ENCODE measurements around the gene CMYA5.
"Not testable (repeated sequence)": the region's sequence is repeated elsewhere in the genome, so short reads cannot be mapped to it uniquely, and the experiment has no call there.

CMYA5 gene
- 0.82 to 1.2 reads per million in 2 donors for total RNA-seq

DNA sequence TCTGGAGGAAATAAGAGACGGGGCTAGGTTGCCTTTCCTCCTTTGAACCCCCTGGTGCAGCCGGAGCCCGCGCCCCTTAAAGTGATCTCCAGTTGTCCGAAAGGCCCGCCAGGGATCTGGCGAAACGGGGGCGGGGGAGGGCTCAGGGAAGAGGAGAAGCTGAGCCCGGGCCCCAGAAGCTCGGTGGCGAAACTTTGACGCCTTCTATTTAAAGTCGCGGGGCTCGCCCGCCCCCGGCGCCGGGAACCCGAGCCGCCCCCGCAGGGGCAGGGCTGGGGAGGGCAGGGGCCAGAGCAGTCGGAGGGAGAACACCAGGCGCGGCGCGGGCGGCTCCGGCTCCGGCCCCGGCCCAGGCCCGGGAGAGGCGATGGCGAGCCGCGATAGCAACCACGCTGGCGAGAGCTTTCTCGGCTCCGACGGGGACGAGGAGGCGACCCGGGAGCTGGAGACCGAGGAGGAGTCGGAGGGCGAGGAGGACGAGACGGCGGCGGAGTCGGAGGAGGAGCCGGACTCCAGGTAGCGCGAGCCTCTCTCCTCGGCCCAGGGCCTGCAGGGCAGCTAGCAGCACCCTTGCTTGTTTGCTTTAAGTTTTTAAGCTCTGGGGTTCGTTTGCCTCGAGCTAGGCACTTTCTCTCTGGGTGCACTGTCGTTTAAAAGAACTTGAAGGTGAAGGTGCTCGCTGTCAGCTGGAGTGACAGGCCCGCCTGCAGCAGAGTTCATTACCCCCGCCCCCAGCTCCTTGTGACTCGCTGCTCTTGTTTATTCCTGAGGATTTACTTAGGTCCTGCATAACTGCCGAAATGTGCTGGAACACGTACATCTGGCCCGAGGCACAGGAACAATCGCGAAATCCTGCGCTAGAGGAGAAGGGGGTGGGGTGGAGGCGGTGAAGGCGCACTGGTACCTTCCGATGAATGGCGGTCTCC is at the start of gene CMYA5:
Gene CMYA5, plus strand, starts transcription at position 296 of the 926 bp plus-strand sequence. Its CDS starts 72 bp downstream, at position 368.
- DNase-seq, result peak; percentile 10

DNA sequence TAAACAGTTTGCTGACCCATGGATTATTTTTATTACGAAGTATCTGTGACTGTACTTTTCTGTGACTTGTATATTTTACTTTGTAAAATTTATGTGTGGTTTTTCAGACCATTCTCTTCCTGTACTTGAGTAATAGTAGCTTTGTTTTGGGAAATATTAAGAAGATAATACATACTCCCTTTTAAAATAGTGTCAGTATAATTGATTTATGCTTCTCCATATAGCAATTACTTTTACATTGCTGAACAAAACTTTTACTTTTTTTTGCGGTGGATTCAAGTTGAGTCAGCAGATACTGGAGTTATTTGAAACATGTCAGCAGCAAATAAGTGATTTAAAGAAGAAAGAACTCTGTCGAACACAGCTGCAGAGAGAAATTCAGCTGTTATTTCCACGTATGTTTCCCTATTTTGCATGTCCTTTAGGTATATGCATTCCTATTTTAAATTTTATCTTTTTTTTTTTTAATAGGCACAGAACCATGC is 49.0 kb upstream of the CMYA5 start:
- DNase-seq, result no peak

- no peak for DNase-seq
Observed at GRCh38 chr5:79641414-79641813, 48.2 kb upstream of the CMYA5 start.

- no peak for DNase-seq
Observed at GRCh38 chr5:79642210-79642609, 47.4 kb upstream of the CMYA5 start.

GRCh38 chr5:79653843-79654242 is 35.8 kb upstream of the CMYA5 start:
- DNase-seq, result no peak

DNA sequence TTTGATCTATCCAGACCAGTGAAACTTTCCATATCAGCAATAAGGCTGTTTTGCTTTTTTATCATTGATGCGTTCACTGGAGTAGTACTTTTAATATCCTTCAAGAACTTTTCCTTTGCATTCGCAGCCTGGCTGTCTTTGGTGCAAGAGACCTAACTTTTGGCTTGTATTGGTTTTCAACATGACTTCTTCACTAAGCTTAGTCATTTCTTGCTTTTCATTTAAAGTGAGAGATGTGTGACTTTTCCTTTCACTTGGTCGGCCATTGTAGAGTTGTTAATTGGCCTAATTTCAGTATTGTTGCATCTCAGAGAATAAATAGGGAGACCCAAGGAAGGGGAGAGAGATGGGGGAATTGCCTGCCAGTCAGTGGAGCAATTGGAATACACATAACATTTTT is 26.4 kb upstream of the CMYA5 start:
- no peak for DNase-seq

DNA sequence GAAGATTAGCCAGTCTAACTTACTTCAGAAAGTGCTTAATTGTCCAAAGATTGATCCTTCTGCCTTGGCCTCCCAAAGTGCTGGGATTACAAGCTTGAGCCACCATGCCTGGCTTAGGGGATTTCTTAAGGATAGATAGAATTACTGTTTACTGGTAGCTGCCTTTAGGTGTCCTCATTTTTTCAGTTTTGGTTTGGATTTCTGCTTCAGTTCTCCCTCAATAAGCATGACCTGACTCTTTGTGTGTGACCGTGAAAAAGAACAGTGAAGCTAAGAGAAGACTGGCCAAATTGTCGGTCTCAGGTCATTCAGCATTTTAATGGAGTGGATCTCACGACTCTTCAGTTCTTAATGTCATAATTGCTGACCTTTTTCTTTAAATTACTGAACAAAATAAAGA is 22.9 kb upstream of the CMYA5 start:
- DNase-seq, result no peak

GRCh38 chr5:79672392-79672791 is 17.2 kb upstream of the CMYA5 start:
- DNase-seq, result no peak

GRCh38 chr5:79676354-79676753 is 13.3 kb upstream of the CMYA5 start:
- DNase-seq, result not testable (repeated sequence)

DNA sequence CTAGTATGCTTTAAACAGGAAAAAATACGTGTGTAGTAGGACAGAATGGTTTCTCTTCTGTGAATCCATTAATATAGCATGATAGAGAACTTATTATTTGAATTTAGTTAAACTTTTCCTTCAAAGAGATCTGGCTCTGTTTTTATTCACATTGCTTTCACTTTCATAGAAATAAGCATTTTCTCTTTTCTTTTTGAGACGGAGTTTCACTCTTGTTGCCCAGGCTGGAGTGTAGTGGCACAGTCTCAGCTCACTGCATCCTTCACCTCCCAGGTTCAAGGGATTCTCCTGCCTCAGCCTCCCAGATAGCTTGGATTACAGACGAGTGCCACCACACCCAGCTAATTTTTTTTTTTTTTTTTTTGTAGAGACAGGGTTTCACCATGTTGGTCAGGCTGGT is 7.5 kb upstream of the CMYA5 start:
- not testable (repeated sequence) for DNase-seq

GRCh38 chr5:79684782-79685181 is 4.9 kb upstream of the CMYA5 start:
- DNase-seq, result no peak

GRCh38 chr5:79685627-79686026 is 4.0 kb upstream of the CMYA5 start:
- DNase-seq, result no peak

- DNase-seq, result no peak
Observed at GRCh38 chr5:79686799-79687198, 2.8 kb upstream of the CMYA5 start.

DNA sequence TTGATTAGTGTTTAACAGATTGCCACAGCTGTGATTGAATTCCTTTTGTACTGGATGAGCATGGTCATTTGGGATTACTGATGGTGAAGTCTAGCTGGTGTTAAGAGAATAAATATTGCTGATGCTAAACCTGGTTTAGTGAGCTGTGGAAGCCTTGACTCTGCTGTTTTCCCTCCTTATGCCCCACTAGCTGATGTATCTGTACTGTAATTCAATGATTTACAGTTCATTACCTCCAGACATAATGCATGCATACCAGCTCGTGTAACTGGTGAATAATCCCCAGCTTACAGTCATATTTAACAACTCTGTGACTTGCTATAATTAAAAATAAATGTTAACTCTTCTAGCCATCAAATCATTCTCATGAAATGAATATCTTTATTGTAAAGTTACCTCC is 1.7 kb upstream of the CMYA5 start:
- no peak for DNase-seq

DNA sequence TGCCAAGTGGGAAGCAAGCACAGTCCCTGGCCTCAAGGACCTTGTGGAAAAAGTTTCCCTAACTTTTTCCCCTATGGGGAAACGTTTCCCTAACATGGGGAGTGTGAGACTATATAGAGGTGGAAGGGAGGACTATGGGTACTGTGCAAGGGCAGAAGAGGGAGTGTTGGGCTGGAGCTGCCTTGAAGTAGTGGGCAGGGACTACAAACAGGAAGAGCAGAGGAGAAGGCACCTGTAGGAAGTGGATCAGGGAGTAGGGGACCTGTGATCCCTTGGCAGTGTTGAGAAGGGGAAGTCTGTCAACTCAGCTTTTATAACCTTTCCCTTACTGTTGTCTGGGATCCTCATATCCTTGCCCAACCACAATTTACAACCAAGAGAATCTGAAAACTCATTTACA is 1.4 kb downstream of the CMYA5 start:
- DNase-seq, result no peak

DNA sequence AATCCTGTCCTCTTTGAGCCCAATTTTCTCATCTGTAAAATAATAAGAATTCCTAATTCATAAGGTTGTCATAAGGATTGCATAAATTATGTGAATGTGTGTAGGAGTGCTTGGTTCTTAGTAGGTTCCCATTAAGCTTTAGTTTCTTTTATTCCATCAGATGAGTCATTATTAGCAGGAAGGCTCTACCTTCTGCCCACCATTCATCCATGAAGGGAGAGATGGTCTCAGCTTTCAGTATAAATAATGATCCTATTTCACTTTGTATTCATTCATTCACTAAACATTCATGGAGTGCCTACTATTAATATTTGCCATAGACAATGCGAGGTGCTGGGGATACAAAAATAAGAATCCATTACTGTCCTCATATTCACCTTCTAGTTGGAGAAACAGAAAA is 3.0 kb downstream of the CMYA5 start:
- DNase-seq, result no peak

GRCh38 chr5:79694183-79694582 is 4.5 kb downstream of the CMYA5 start:
- DNase-seq, result no peak

GRCh38 chr5:79694652-79695051 is 5.0 kb downstream of the CMYA5 start:
- DNase-seq, result no peak

DNA sequence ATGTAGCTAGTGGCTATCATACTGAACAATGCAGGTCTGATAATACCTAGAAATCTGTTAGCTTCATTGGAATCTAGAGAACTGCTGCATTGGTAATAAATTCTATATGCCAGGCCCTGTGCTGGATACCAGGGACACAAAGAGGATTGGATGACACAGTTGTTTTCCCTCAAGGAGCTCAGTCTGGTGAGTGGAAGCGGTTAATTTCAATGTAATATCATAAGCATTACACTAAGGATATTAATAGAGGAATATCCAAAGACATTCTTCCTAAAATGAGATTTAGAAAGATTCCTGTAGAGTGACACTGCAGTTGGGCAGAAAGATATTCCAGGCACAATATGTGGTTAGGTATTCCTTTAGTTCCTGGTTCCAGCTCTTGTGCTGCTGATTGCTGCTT is 5.9 kb downstream of the CMYA5 start:
- DNase-seq, result no peak

- no peak for DNase-seq
Observed at GRCh38 chr5:79697222-79698170, 7.9 kb downstream of the CMYA5 start.

DNA sequence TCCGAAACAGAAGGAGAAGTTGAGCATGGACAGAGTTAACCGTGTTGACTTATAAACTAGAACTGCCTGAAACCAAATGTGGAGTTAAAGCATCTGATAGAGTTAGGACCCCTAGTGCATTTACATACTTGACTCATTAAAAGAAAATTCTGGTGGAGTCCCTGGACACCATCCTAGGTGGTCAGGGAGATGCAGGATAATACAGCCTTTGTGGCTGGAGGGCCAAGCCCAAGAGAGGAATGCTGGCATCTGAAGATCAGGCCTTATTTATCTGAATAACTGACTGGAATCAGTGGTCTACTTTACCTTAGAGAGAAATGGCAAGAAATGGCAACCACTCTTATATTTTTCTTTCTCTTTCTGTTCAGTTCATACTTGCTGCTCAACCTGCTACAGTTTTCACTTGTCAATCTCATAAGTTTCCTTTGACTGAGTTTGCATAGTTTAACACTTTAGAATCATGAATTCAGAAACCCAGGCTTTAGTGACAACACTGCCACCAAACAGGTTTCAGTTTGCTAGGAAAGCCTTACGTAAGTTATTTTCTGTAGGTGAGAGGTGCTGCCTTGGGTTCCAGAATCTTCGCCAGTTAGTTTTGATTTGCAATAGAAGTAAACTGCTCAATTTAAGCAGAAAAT is 10.2 kb downstream of the CMYA5 start:
- no peak for DNase-seq

DNA sequence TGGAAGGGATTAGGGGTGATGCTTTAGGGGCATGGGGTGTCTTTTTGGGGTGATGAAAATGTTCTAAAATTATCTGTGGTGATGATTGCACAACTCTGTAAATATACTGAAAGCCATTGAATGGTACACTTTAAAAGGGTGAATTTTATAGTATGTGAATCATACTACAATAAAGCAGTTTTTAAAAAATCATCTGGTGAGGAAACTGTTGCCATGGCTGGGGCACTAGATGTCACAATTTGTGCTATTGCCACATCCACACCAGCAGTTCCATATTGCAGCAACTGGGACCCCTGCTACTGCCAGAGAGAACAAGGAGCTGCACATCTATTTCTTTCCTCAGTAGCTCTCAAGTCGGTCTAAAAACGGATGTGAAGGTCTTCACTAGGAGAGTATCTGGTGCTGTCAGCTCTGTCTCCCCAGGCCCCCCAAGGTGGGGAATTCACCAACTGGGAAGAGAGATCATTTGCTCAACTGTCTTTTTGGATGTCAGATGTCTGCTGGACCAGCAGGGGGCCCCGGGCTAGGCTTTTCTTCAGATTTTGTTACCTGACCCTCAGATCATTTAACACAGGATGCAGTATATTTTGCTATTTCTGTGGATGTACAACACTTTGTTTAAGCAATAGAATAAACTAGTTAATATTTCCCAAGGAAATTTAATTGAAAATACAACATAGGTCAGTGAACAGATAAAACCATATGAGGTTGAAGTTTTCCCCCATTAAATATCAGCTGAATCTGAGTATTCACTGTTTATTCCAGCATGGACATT is 13.2 kb downstream of the CMYA5 start:
- no peak for DNase-seq
